Occipital lobe (tissue), 2 donors: ENCODE results near the gene STK40. TPM values are rescaled to one million over a fixed set of nuclear protein-coding genes. Genes with fewer than 3 reads are reported as not detected.

Source experiments
- DNase-seq: peaks from one replicate; lab custom pipeline; 2025; lab: John Stamatoyannopoulos, UW
- total RNA-seq: library from RNA; depleted of rRNA; stranded (reverse); fragments of >200 nt; gene quantifications from one replicate; pipeline ENCODE4 v1.2.3, GENCODE V29; 2014

Gene STK40, protein sequence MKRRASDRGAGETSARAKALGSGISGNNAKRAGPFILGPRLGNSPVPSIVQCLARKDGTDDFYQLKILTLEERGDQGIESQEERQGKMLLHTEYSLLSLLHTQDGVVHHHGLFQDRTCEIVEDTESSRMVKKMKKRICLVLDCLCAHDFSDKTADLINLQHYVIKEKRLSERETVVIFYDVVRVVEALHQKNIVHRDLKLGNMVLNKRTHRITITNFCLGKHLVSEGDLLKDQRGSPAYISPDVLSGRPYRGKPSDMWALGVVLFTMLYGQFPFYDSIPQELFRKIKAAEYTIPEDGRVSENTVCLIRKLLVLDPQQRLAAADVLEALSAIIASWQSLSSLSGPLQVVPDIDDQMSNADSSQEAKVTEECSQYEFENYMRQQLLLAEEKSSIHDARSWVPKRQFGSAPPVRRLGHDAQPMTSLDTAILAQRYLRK
- total RNA-seq, result 13.1 TPM

DNA sequence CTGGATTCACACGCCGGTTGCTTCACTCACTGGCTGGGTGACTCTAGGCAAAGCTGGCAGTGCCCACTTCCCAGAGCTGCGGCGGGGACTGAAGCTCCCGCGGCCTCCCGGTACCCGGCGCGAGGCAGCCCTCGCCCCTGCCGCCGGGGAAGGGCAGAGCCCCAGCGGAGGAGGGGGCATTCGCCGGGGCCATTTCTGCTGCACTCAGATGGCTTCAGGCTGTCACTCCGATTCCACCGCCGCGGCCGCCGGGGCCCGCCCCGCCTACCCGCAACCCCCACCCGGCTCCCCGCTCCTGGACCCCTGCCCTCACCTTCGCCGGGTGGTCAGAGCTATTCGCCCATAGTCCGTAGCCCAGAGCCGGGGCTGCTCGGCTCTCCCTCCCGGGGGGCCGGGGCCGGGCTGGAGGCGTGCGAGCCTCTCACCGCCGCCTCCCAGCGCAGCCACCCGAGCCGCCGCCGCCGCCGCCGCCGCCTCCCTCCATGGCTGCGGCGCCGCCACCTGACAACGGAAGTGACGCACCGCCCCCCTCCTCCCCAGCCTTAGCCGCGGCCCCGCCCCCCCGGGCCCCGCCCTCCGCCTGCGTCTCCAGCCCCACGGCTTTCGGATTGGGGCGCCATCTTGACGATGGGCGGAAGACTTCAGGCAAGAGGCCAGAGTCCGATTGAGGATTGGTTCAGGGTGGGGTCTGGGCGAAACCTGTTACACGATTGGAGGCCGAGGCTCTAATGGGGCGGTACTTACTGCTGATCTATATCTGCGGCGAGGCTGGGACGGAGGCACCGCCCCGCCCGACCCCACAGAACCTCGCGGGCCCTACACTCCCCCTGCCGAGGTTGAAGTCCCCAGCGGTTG is at the start of gene STK40:
Gene STK40, minus strand, starts transcription at position 515 of the 855 bp plus-strand sequence. CDS start 24,592 bp downstream, outside the sequence.
- peak; percentile 99 for DNase-seq

DNA sequence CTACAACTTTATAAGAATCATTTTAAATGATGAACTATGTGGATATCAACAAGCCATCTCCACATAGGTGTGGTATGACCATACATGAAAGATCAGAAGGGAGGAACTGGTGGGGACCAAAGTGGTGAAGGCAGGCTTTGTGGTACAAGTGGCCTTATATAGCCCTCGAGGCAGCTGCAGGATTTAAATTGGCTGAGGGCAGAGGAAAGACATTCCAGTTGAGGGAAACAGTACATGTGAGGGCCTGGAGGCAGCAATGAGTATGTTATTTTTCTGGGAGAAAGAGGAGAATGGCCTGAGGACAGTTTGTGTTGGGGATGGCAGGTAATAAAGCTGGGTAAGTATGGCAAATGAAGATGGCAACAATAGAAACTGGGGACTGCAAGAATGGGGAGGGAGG is 47.4 kb upstream of the STK40 start:
- DNase-seq, result no peak

DNA sequence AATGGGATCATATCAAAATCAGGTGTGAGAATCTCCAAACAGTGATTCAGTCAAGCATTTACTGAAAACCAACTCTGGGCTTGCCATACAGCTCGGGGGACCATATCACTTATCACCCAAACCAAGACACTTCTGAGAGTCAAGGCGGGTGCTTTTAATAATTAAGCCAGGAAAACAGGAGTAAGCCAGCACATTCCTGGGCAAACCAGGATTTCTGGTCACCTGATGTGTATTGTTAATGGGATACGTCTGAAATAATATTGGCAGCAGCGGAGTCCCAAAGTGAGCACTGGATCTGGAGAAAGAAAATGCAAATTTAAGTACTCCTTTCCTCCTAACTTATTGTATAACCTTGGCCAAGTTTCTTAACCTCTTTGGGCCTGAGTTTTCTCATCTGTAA is 46.9 kb upstream of the STK40 start:
- DNase-seq, result no peak

DNA sequence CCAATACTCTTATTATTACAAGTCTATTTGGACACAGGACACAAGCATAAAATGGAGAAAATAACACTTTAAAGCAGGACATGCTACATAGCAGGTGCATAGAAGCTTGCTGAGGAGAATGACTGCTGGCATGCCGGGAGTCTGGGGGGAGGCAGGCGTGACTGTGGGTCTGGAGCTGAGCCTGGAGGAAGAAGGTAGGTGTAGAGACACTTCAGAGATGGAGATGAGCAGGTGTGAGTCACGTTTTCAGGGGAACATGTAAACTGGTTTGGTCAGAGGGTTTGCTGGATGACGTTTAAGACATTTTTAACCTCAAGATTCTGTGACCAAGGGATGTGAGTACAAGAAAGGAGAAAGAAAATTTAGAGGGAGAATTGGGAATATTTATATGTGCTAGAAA is 40.1 kb upstream of the STK40 start:
- peak; percentile 28 for DNase-seq

DNA sequence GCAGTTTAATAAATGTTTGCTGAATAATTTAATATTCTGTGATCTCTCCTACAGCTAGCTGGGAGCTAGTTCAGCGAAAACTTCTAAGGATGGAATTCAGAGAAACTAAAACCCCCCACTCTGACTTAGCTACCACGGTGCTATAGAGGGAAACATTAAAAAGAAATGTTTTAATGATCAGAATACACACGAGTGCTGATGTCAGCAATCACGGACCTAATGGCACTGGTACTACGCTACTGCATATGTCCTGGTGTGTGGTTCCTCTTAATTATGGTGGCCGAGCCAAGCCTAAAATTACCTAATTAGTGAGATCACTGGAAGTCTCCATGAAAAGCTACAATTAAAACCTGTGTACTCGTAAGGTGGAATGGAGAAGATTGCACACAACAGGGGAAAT is 35.9 kb upstream of the STK40 start:
- no peak for DNase-seq

DNA sequence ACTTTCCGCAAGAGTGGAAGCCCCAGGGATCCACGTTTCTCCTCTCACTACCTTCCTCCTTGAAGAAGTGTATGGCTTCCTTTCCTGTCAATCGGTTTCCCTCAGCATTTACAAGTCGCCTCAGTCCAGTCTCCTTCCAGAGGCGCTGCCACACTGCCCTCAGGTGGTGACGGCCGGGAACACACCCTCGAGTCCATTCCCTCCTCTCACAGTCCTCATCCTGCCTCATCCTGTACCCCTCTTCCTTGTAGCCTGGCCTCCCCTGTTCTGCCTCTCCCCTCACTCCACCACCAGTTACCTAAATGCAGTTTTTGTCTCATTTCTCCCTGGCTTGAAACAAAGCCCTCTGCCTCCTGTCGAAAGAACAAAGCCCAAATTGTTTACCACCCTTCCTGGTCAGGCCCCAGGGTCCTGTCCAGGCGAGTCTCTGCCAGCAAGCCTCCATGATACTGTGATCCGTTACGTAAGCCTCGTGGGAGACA is 35.2 kb upstream of the STK40 start:
- DNase-seq, result peak; percentile 79

DNA sequence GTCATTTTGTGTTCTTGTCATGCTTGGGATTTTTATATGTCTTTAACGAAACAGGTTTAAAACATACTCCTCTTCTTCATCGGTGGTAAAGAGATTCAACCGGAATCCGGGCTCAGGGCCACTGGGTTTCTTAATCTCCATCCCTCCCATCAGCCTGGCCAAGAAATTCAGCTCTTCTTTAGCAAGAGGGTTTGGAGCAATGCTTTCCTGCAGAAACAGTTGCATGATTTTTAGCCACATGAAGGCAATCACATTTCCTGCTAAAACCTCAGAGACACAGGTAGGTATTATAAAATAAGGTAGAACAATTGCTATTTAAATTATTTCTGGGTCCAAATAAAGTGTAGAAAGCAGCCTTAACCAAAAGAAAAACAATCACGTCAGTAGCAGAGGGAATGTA is 34.7 kb upstream of the STK40 start:
- no peak for DNase-seq

DNA sequence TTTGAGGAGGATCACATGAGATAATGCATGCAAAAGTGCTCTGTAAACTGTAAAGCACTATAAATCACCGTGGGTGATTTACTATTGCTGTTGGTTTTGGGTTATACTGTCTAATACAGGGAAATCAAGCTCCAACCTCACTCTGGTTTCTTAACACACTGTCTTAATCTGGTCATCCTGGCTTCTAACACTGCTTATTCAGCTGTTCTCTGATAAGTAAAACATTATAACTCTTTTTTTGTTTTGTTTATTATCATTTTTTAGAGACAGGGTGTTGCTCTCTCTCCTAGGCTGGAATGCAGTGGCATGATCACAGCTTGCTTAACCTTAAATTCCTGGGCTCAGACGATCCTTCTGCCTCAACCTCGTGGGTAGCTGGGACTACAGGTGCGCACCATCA is 33.8 kb upstream of the STK40 start:
- no peak for DNase-seq

DNA sequence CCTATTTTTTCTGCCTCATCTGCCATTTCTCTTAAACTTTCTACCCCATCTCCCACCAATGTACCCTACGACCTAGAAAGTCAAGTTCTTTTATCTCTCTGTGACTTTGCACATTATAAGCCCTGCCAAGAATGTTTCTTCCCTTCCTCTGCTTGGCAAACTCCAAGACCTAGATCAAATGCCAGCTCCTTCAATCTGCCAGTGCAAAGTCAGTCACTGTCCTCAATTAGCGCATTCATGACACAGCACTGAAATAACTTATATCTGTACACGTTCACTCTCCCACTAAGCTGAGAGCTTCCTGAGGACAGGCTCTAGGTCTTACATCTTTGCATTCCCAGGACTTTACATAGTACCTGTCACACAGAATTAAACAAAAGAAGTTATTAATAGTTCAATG is 33.4 kb upstream of the STK40 start:
- DNase-seq, result no peak

DNA sequence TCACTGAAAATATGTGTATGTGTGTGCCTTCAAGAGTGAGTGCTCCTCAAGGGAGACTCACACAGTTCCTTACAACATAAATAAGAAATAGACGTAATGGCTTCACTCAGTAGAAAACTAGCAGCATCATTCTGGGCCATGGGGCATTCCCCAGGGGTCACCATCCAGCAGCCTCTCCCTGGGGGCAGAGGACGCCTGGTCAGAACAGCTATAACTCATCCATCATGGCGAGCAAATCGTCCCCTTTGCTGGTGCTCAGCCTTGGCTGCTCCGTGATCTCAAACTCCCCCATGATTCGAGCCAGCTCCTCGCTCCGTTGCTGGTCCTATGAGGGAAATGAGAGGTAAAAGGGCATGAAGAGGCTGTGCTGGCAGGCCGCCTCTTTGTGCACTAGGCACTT is 32.2 kb upstream of the STK40 start:
- DNase-seq, result no peak

DNA sequence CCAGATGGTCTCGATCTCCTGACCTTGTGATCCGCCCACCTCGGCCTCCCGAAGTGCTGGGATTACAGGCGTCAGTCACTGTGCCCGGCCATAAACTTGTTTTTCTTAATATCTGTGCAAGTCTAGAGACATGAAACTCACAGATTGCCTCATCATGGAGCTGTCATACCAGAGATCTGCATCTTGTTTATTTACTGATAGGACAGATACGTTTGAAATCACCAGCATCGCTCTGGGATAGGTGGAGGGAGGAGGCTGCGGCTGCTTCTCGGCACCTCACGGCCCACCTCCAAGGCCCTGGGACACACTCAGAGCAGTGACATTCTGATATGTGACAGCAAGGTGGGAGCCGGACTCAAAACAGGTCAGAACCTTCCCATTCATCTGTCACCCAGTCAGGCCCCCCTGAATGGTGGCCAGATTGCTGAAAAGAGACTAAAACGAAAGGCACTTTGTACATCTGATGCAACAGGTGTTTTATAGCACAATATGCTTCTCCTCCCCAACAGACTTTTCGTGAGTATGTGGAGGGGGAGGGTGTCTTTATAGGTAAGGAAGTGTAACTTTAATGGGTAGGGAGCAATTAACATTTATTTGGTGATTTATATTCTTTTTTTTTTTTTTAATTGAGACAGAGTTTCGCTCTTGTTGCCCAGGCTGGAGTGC is 30.1 kb upstream of the STK40 start:
- DNase-seq, result no peak

DNA sequence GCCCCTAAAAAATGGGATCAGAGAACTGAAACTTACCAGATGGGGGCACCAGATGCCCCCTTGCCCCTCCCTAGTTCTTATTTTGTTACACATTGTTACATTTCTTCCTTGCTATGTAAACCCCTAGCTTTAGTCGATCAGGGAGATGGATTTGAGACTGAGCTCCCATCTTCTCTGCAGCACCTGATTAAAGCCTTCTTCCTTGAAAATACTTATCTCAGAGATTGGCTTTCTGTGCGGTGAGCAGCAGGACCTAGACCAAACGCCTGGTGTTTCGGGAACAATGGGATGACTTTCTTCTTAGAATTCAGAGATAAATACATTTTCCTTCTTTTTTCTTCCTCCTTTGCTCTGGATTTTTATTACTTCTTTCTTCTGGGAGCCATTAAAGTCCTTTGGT is 28.7 kb upstream of the STK40 start:
- no peak for DNase-seq

DNA sequence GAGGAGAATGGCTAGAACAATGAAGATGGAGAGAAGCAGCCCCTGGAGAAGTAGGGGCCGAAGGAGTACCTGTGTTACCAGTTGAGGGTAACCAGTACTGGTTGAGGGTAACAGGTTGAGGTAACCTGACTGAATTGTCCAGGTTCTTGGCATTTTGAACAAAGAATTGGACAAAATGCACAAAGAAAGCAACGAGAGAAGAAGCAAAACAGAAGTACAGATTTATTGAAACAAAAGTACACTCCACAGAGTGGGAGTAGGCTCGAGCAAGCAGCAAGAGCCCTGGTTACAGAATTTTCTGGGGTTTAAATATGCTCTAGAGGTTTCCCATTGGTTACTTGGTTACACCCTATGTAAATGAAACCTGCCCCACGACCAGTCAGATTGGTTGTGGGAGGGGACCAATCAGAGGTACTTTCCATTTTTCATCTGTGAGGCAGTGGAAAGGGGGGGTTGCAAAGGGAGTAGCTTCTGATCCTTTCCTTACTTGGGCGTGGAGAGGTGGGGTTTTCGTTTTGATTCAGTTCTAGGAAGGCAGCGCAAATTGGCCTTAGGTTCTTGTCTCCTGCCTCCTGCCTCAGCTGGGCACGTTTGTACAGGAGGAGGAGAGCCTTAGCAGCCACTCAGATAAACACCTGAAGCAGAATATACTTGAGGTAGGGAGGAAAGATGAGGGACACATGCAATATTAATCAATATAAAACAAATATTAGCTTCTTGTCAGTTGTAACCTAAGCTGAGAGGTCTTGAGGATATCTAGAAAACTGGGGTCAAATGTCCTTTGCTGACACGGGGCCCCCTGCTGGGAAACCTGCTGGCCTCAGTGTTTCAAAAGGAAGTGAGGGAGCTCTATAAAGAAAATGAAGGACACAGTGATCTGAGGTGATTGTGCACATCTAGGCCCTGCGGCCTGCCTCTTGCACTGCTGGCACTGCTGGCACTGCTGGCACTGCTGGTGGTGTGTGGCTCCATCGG is 26.2 kb upstream of the STK40 start:
- DNase-seq, result no peak

DNA sequence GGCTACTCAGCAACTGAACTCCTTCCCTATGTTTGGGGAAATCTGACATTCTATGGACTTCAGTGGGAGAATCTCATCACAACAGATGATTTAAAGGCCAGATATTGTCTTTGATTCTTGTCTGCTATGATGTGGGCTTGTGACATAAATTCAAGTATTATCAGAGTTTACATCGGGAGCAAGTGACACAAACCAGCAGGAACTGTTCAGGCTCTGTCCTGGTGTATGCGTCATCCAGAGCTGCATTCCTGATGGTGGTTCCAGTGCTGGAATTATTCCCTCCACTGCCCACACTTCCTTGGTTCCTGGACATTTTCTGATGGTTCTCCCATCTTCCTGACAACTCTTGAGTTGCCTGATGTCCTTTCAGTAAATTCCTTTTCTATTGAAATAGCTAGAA is 22.8 kb upstream of the STK40 start:
- DNase-seq, result no peak

DNA sequence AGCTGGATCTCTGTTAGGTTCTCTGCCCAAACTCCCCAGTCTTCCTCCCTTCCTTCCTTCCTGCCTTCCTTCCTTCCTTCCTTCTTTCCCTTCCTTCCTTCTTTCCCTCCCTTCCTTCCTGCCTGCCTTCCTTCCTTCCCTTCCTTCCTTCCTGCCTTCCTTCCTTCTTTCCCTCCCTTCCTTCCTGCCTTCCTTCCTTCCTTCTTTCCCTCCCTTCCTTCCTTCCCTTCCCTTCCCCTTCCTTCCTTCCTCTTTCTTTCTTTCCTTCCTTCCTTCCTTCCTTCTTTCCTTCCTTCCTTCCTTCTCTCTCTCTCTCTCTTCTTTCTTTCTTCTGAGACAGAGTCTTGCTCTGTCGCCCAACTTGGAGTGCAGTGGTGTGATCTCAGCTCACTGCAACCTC is 20.7 kb upstream of the STK40 start:
- no peak for DNase-seq

DNA sequence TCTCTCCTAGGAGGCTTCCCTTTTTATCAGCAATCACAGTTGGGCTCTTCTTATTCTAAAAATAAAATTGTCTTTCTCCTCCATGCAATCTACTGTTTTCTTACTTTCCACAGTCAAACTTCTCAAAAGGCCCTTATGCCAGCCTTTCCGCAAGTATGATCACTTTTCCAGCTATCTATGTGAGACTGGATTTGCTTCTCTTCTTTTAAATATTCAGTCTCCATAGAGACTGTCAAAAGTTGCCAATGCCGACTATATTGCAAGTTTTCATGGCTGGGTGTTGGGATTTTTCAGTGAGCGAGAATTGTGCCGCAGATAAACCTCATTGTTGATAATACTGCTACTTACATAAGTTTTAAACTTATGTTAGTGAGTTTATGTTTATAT is 16.8 kb upstream of the STK40 start:
- no peak for DNase-seq

DNA sequence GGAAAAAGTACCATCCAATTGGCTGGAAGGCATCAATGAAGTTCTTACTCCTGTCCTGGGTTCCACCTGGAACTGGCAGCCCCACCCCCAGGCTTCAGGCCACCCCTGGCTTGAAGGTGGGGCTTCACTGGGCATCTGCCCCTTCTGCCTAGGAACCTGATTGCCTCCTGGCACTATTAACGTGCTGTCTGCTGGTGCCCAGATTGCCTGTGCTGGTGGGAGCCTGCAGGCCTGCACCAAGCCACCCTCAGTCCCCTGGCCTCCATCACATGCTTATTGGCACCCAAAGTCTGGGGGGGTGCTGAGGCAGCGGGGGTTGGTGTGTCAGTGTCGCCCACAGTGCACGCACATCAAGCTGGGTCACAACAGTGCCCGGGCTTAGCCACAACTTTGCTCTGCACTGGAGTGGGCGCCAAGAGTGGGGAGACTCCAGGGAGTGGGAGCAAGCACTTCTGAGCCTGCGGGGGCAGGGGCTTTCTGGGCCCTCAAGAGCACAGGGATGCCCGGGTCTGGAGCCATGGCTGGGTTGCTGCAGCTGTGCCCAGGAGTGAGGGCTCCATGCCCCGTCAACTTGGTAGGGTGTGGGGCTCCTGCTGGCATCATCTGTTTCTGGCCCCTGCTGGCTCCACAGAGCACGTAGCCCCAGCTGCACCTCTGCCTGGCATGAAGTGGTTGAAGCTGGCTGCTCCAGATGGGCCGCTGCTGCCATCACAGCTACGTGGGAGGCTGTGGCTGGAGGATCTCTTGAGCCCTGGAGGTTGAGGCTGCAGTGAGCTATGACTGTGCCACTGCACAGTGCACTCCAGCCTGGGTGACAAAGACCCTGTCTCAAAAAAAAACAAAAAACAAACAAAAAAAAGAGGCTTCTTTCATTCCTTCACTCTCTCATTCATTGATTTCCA is 16.1 kb upstream of the STK40 start:
- DNase-seq, result no peak

DNA sequence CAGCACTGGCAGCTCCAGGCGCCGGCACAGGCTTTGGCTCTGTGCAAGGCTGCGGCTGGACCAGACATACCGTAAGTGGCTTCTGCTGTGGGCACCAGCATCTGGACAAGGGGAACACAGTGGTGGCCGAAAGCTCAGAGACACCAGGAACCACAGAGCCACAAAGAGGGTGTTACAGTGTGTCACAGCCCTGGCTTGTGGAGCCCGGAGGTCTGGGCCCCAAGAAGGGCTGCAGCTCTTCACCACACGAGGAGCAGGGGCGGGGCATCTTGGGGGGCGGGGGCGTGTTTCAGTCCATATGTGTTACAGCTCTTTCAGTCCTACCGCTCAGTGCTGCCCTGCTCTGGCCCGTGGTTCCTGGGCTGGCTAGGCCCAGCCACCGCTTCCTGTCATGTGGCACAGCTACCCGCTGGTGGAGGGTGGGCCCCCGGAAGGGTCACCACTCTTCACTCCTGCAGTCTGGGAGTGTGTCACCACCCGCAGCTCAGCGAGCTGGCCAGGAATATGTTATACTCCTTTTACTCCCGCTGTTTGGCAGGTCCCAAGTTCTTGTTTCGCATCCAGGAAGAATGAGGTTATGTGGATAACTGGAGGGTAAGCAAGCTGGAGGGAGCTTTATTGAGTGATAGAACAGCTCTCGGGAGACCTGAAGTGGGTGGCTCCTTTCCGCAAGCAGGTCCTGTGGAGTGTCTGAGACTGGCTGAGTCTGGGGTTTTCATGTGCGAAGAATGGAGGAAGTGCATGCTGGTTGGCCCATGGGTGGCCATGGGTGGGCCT is 15.3 kb upstream of the STK40 start:
- peak; percentile 20 for DNase-seq

DNA sequence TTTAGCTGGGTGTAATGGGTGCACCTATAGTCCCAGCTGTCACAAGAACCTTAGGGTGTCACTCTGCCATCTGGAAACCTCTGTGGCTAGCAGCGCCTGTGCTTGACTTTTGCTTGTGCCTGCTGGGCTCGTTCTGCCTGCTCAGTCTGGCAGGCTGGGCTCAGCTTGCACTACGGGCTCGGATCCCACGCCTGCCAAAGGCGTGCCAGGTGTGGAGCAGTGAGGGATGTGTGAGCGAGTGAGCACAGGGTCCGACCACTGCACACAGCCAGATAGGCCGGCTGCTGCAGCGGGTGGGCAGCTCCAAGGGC is 14.7 kb upstream of the STK40 start:
- no peak for DNase-seq
